GM12878 (cell line): Measurements from ENCODE around the gene FAM81A. TPM values are rescaled to one million over a fixed set of nuclear protein-coding genes. Genes with fewer than 3 reads are reported as not detected.

Source experiments
- ATAC-seq: fragments of 200-7000 bp; cut with Tn5 transposase; 3 replicates; pipeline ENCODE4 v1.9.1; 2020; ENCODE audit warnings: mild to moderate bottlenecking, moderate library complexity
- BruUV-seq: library from RNA; stranded (reverse); fragments of 400-500 nt; replicated peaks from 2 replicates; lab custom pipeline; 2021; lab: Mats Ljungman, UMichigan
- CTCF ChIA-PET: fragments of 300-600 bp; sonication (Branson Sonifier 250); formaldehyde crosslinking; extraction: SDS; loops from one replicate; lab custom pipeline; 2021; ENCODE audit warnings: inconsistent platforms; lab: Yijun Ruan, JAX
- POLR2A ChIA-PET: fragments of 350-600 bp; formaldehyde crosslinking; extraction: SDS; loops from one replicate; lab custom pipeline; 2021; ENCODE audit warnings: inconsistent platforms; lab: Charles Lee
- RAD21 ChIA-PET: fragments of 300-600 bp; sonication (Branson Sonifier 250); formaldehyde crosslinking; loops from one replicate; lab custom pipeline; 2023; ENCODE audit warnings: antibody characterized with exemption; ENCODE audit not compliant: unreplicated experiment; lab: Charles Lee
- SMC1A ChIA-PET: fragments of 300-600 bp; sonication (Branson Sonifier 250); formaldehyde crosslinking; loops from one replicate; lab custom pipeline; 2023; ENCODE audit not compliant: unreplicated experiment, uncharacterized antibody; lab: Charles Lee
- DNase-seq: peaks from one replicate; pipeline ENCODE4 v3.0.0-alpha.2; 2011; ENCODE audit warnings: low read depth, low spot score
- FAIRE-seq: peaks from 3 replicates; lab custom pipeline; 2011; peaks lifted over from hg19 to GRCh38; lab: Jason Lieb, UNC
- H2AFZ ChIP-seq: 2 replicates; pipeline ENCODE4 v1.6.0; 2011; ENCODE audit warnings: low read depth, low read length, control low read depth; ENCODE audit not compliant: control insufficient read depth
- H3K27ac ChIP-seq: 2 replicates; pipeline ENCODE4 v1.5.1; 2011; ENCODE audit warnings: control low read depth; ENCODE audit not compliant: control insufficient read depth, insufficient read depth
- H3K27me3 ChIP-seq, 2 experiments: replicated peaks in 1 of 2; 2 replicates each; pipeline versions ENCODE4 v1.6.0 to v1.6.1; 2011; ENCODE audit warnings: low read length in 1 of 2; ENCODE audit not compliant: control insufficient read depth in 2 of 2, insufficient read depth in 2 of 2
- H3K36me3 ChIP-seq, 2 experiments: 2 replicates each; pipeline ENCODE4 v1.5.1; 2011; ENCODE audit warnings: low read length in 1 of 2; ENCODE audit not compliant: control insufficient read depth in 2 of 2, insufficient read depth in 2 of 2
- H3K4me1 ChIP-seq: 2 replicates; pipeline ENCODE4 v1.6.1; 2011; ENCODE audit warnings: mild to moderate bottlenecking, low read length, moderate library complexity, mixed read lengths; ENCODE audit not compliant: control insufficient read depth, insufficient read depth
- H3K4me2 ChIP-seq: 2 replicates; pipeline ENCODE4 v1.6.0; 2011; ENCODE audit warnings: control low read depth; ENCODE audit not compliant: control insufficient read depth, insufficient read depth
- H3K4me3 ChIP-seq: fragments of 200-600 bp; sonication (generic); 2 replicates; pipeline ENCODE4 v1.5.1; 2016
- H3K79me2 ChIP-seq: 2 replicates; pipeline ENCODE4 v1.6.0; 2011; ENCODE audit warnings: low read length; ENCODE audit not compliant: control insufficient read depth, insufficient read depth
- H3K9ac ChIP-seq: 2 replicates; pipeline ENCODE4 v1.8.0; 2011; ENCODE audit warnings: low read length, control low read depth, mixed read lengths; ENCODE audit not compliant: control insufficient read depth, insufficient read depth
- H3K9me3 ChIP-seq: replicated peaks from 3 replicates; pipeline ENCODE4 v1.5.1; 2011; ENCODE audit warnings: mild to moderate bottlenecking, low read length; ENCODE audit not compliant: control insufficient read depth, insufficient read depth
- H4K20me1 ChIP-seq: 2 replicates; pipeline ENCODE4 v1.6.0; 2011; ENCODE audit not compliant: control insufficient read depth, insufficient read depth
- CEBPZ ChIP-seq: fragments of 150-350 bp; IDR thresholded peaks from 2 replicates; pipeline ENCODE4 v1.6.1; 2016; ENCODE audit warnings: low read depth, low read length
- CREM ChIP-seq: IDR thresholded peaks from 2 replicates; pipeline ENCODE4 v1.6.1; 2014; ENCODE audit warnings: antibody characterized with exemption, low read depth
- E2F8 ChIP-seq: fragments of 450-650 bp; IDR thresholded peaks from 2 replicates; pipeline ENCODE4 v1.6.1; 2018; ENCODE audit warnings: mild to moderate bottlenecking, low read depth, moderate library complexity; ENCODE audit not compliant: partially characterized antibody
- FOXK2 ChIP-seq: fragments of 450-650 bp; IDR thresholded peaks from 2 replicates; pipeline ENCODE4 v1.6.1; 2017; ENCODE audit warnings: mild to moderate bottlenecking, moderate library complexity
- RCOR1 ChIP-seq: conservative IDR thresholded peaks from 2 replicates; pipeline ENCODE4 v1.6.1; 2012; ENCODE audit warnings: low read depth, low read length, improper control_type of control experiment
- SPI1 ChIP-seq: IDR thresholded peaks from 2 replicates; pipeline ENCODE4 v1.6.1; 2011; ENCODE audit warnings: low read depth, mild to moderate bottlenecking, low read length, moderate library complexity, borderline replicate concordance; ENCODE audit not compliant: insufficient read depth
- SREBF2 ChIP-seq: IDR thresholded peaks from 2 replicates; pipeline ENCODE4 v1.6.1; 2012; ENCODE audit warnings: mild to moderate bottlenecking, low read length
- WGBS: methylation state at CpG from one replicate; pipeline ENCODE4 v1.1.6; 2016; ENCODE audit warnings: low lambda C conversion rate; ENCODE audit not compliant: insufficient replicate concordance, insufficient coverage; ENCODE audit errors: missing lambda C conversion rate; 5-methylcytosine and 5-hydroxymethylcytosine counted together
- in situ Hi-C: fragments of 300-500 bp; cut with MboI; formaldehyde crosslinking; loops from 9 replicates; pipeline ENCODE4 v1.14.3; 2018; ENCODE audit warnings: mixed read lengths
- intact Hi-C: fragments of 100-400 bp; cut with micrococcal nuclease; formaldehyde crosslinking; loops from one replicate; pipeline ENCODE4 v1.14.2; 2022; ENCODE audit not compliant: unreplicated experiment
- polyA plus RNA-seq, 11 experiments: library from polyadenylated mRNA; depleted of rRNA in 4 of 11; unstranded in 6 of 11; stranded (reverse) in 5 of 11; fragments of >200 nt; fragmentation: Nextera tagmentation in 4 of 11; fragmentation: Illumina TruSeq in 1 of 11; extraction: Ambion mirVana in 4 of 11; extraction: Trizol in 1 of 11; gene quantifications; 1 replicate in 1 of 11; 2 replicates in 10 of 11; pipeline versions ENCODE4 v1.2.1 to v1.2.3, GENCODE V29; 2011 to 2016; ENCODE audit warnings: inconsistent platforms in 2 of 11, missing spikeins in 2 of 11, low read depth in 1 of 11
- total RNA-seq, 4 experiments: library from RNA; depleted of rRNA in 3 of 4; stranded (reverse); fragments of >200 nt in 3 of 4; fragmentation: Illumina TruSeq in 1 of 4; extraction: Trizol in 1 of 4; gene quantifications; 2 replicates each; pipeline versions ENCODE4 v1.2.1 to v1.2.3, GENCODE V29; 2013 to 2021

Gene FAM81A
- total and polyA plus RNA-seq, 10 of the 15 experiments (the other 5 are each of a cell fraction or from before 2014, with no cell fraction given): 0.18 to 34.5 (median 16.2) TPM

DNA sequence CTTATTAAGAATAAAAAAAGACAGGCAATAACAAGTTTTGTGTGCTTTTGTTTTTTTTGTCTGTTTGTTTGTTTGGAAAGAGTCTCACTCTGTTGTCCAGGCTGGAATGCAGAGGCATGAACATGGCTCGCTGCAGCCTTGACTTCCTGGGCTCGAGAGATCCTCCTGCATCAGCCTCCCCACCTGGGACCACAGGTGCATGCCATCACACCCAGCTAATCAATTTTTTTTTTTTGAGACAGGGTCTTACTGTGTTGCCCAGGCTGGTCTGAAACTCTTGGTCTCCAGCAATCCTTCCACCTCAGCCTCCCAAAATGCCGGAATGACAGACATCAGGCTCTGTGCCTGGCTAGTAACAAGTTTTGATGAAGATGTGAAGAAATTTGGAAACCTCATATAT is 100.5 kb downstream of the FAM81A start:
- WGBS: 33% methylated on average over 3 of the region's 3 CpGs
- ChIA-PET RAD21 (no interaction called here), POLR2A (no interaction called here), SMC1A (no interaction called here), CTCF (no interaction called here)
- Histone ChIP-seq H3K27me3 (no peaks in the 10 kb centered on the region), H3K27ac (no peak overlapping the region), H3K9ac (no peak overlapping the region), H3K79me2 (no peaks in the 10 kb centered on the region), H4K20me1 (no peaks in the 10 kb centered on the region), H3K4me1 (peaks cover 41% of the 10 kb centered on the region), H2AFZ (no peak overlapping the region), H3K36me3 (no peaks in the 10 kb centered on the region), H3K4me2 (no peak overlapping the region), H3K9me3 (no peaks in the 10 kb centered on the region), H3K4me3 (no peak overlapping the region)
- in situ Hi-C loops: loop anchor here (5.0 kb wide), 1 partner anchor 89 kb away; no protein-coding TSS in a partner anchor
- FAIRE-seq (no peak), ATAC-seq (no peak), DNase-seq (no peak)
- intact Hi-C loops: no loop called here
- no TSS peak for BruUV-seq
- TF ChIP-seq SPI1: no peak

DNA sequence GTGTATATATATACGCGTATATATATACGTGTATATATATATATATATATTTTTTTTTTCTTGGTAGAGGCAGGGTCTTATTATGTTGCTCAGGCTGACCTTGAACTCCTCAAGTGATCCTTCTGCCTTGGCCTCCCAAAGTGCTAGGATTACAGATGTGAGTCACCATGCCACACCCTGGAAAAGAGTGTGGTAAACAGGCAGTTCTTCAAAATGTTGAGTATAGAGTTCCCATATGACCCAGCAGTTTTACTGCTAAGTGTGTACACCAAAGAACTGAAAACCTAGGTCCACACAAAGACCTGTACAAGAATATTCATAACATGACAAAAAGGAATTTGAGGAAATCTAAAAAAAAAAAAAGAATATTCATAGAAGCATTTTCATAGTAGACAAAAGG is 101.8 kb downstream of the FAM81A start:
- ChIA-PET SMC1A (no interaction called here), POLR2A (no interaction called here), RAD21 (no interaction called here), CTCF (no interaction called here)
- no peaks in the 10 kb centered on the region for H3K9me3 ChIP-seq
- no peak overlapping the region for H2AFZ ChIP-seq
- no peaks in the 10 kb centered on the region for H3K79me2 ChIP-seq
- no peak for DNase-seq
- intact Hi-C loops: no loop called here
- no peaks in the 10 kb centered on the region for H3K27me3 ChIP-seq
- no CpG with 5 or more reads among the region's 3 CpGs for WGBS
- H3K36me3 ChIP-seq: no peaks in the 10 kb centered on the region
- in situ Hi-C loops: loop anchor here (5.0 kb wide), 1 partner anchor 88 kb away; no protein-coding TSS in a partner anchor
- no peak for FAIRE-seq
- H3K4me1 ChIP-seq: peaks cover 53% of the 10 kb centered on the region
- H3K4me2 ChIP-seq: no peak overlapping the region
- no peak overlapping the region for H3K27ac ChIP-seq
- H3K9ac ChIP-seq: no peak overlapping the region
- H4K20me1 ChIP-seq: no peaks in the 10 kb centered on the region
- ATAC-seq: no peak
- no TSS peak for BruUV-seq
- no peak overlapping the region for H3K4me3 ChIP-seq
- TF ChIP-seq CREM (no peak), CEBPZ (no peak), FOXK2 (no peak), RCOR1 (no peak), E2F8 (no peak), SREBF2 (no peak)
